SK-N-SH treated with all-trans-retinoic acid at 6 μM for 48 hours (cell line): Measurements from ENCODE around the gene CELF1.

Experiments used
- ATAC-seq: fragments of 200-7000 bp; cut with Tn5 transposase; 3 replicates; pipeline ENCODE4 v1.9.1; 2020; ENCODE audit warnings: mild to moderate bottlenecking, moderate library complexity
- ARNTL ChIP-seq: fragments of 450-650 bp; formaldehyde crosslinking; IDR thresholded peaks from 2 replicates; pipeline ENCODE4 v1.5.0; 2020; ENCODE audit warnings: low read depth, mild to moderate bottlenecking, moderate library complexity, borderline replicate concordance
- BACH2 ChIP-seq: fragments of 250-450 bp; sonication (Bioruptor Pico); IDR thresholded peaks from 2 replicates; pipeline ENCODE4 v1.9.0; 2021; ENCODE audit warnings: mild to moderate bottlenecking, borderline replicate concordance
- CSDC2 ChIP-seq: fragments of 250-450 bp; sonication (Bioruptor Pico); IDR thresholded peaks from 2 replicates; pipeline ENCODE4 v1.5.0; 2020; ENCODE audit warnings: mild to moderate bottlenecking, moderate library complexity
- ESRRG ChIP-seq: fragments of 250-450 bp; sonication (Bioruptor Pico); IDR thresholded peaks from 2 replicates; pipeline ENCODE4 v1.6.1; 2021; ENCODE audit warnings: mild to moderate bottlenecking
- GLIS3 ChIP-seq: fragments of 250-450 bp; sonication (Bioruptor Pico); IDR thresholded peaks from 2 replicates; pipeline ENCODE4 v1.5.0; 2020; ENCODE audit warnings: mild to moderate bottlenecking, moderate library complexity
- ISL1 ChIP-seq: fragments of 250-450 bp; sonication (Bioruptor Pico); IDR thresholded peaks from 2 replicates; pipeline ENCODE4 v2.1.2; 2022; ENCODE audit warnings: mild to moderate bottlenecking, moderate library complexity
- RARB ChIP-seq: fragments of 250-450 bp; sonication (Bioruptor Pico); IDR thresholded peaks from 2 replicates; pipeline ENCODE4 v1.8.0; 2021; ENCODE audit warnings: mild to moderate bottlenecking, moderate library complexity
- SNAI2 ChIP-seq: fragments of 250-450 bp; sonication (Bioruptor Pico); IDR thresholded peaks from 2 replicates; pipeline ENCODE4 v1.5.0; 2020; ENCODE audit warnings: mild to moderate bottlenecking, moderate library complexity
- TCF4 ChIP-seq: fragments of 250-450 bp; sonication (Bioruptor Pico); IDR thresholded peaks from 2 replicates; pipeline ENCODE4 v1.8.0; 2021; ENCODE audit warnings: mild to moderate bottlenecking, moderate library complexity, borderline replicate concordance
- TOX ChIP-seq: fragments of 250-450 bp; sonication (Bioruptor Pico); IDR thresholded peaks from 2 replicates; pipeline ENCODE4 v1.8.0; 2021; ENCODE audit warnings: mild to moderate bottlenecking, moderate library complexity, borderline replicate concordance
- ZC3H10 ChIP-seq: fragments of 250-450 bp; sonication (Bioruptor Pico); IDR thresholded peaks from 2 replicates; pipeline ENCODE4 v1.5.1; 2021; ENCODE audit warnings: mild to moderate bottlenecking, moderate library complexity
- ZFP3 ChIP-seq: fragments of 250-450 bp; sonication (Bioruptor Pico); IDR thresholded peaks from 2 replicates; pipeline ENCODE4 v1.5.0; 2020; ENCODE audit warnings: mild to moderate bottlenecking, moderate library complexity
- ZFP30 ChIP-seq: fragments of 450-650 bp; formaldehyde crosslinking; IDR thresholded peaks from 2 replicates; pipeline ENCODE4 v1.5.0; 2022; ENCODE audit warnings: mild to moderate bottlenecking, moderate library complexity
- ZNF70 ChIP-seq: fragments of 450-650 bp; formaldehyde crosslinking; IDR thresholded peaks from 2 replicates; pipeline ENCODE4 v1.5.0; 2020; ENCODE audit warnings: mild to moderate bottlenecking, moderate library complexity
- ZNF8 ChIP-seq: fragments of 450-650 bp; formaldehyde crosslinking; IDR thresholded peaks from 2 replicates; pipeline ENCODE4 v1.5.0; 2020; ENCODE audit warnings: mild to moderate bottlenecking, moderate library complexity
- TF ChIP-seq, protein P1 (sequence below): fragments of 250-450 bp; sonication (Bioruptor Pico); IDR thresholded peaks from 2 replicates; pipeline ENCODE4 v1.5.1; 2020; ENCODE audit warnings: low read depth, mild to moderate bottlenecking, moderate library complexity
- TF ChIP-seq, protein P2 (sequence below): fragments of 250-450 bp; sonication (Bioruptor Pico); IDR thresholded peaks from 2 replicates; pipeline ENCODE4 v1.5.0; 2020; ENCODE audit warnings: mild to moderate bottlenecking, moderate library complexity
- TF ChIP-seq, protein P3 (sequence below): fragments of 250-450 bp; sonication (Bioruptor Pico); IDR thresholded peaks from 2 replicates; pipeline ENCODE4 v1.8.0; 2021; ENCODE audit warnings: low read depth, mild to moderate bottlenecking, moderate library complexity, borderline replicate concordance
- TF ChIP-seq, protein P4 (sequence below): fragments of 250-450 bp; sonication (Bioruptor Pico); IDR thresholded peaks from 2 replicates; pipeline ENCODE4 v1.5.1; 2021; ENCODE audit warnings: mild to moderate bottlenecking, moderate library complexity

CELF1 gene

DNA sequence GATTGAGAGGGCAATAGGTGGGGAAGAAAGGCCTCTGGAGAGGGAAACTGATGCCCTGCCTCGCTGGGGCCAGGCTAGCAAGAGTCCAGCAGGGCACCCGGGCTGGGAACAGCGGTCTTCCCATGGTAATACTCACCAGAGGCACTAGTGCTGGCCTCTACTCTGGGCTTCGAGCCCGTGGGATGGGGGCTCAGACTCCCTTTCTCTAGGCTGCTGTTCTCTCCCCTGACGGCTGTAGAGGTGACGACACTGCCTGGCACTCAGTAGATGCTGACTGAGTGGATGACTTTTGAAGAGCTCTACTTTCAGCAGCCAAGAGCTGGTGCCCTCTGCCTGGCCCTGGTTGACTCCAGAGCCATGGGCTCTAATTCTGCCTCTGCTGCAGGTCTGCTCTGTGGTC, 42.1 kb upstream of the CELF1 start (continued):
- TF ChIP-seq, protein P1, sequence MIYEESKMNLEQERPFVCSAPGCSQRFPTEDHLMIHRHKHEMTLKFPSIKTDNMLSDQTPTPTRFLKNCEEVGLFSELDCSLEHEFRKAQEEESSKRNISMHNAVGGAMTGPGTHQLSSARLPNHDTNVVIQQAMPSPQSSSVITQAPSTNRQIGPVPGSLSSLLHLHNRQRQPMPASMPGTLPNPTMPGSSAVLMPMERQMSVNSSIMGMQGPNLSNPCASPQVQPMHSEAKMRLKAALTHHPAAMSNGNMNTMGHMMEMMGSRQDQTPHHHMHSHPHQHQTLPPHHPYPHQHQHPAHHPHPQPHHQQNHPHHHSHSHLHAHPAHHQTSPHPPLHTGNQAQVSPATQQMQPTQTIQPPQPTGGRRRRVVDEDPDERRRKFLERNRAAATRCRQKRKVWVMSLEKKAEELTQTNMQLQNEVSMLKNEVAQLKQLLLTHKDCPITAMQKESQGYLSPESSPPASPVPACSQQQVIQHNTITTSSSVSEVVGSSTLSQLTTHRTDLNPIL (CRISPR knock-in tag) = no peak
- TF ChIP-seq, all 23 proteins: peak for 0

DNA sequence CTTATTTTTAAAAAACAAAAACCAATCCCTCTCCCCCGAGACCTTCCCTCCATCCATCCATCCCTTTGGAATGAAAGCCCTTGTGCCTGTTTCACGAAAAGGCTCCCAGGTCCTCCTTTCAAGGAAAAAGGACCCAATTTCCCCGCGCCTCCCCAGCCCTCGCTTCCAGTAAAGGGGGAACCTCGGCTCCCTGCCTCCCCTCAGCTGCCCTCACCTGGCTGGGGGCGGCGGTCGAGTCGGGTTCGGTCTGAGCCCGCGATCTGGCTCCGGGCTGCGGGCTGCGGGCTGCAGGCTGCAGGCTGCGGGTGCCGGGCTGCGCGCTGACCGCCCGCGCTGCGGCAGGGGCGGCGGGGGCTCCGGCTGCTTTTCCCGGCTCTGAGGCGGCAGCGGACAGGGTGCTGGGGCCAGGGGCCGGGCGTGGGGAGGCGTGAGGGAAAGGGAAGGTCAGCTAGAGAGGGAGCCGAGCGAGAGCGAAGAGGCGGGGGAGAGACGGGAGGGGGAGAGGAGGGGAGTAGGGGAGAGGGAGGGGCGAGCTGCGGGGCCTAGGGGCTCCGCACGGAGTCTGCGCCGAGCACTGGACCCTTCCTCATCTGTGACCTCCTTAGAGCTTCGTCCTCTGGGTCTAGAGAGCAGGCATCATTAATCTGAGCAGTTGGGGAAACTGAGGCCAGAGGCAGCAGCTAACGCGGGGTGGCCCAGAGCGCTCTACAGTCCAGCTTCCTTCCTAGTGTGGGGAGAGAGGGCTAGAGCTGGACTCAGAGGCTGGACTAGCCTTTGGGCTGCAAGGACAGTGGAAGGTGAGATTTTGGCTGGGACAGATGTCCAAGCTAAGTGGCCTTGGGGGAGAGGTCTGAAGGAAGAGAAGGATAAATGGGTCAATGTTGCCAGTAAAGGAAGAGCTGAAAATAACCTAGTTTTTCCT, 41.3 kb upstream of the CELF1 start, which contains the start of gene C1QTNF4:
Gene C1QTNF4 (minus strand): TSS at position 478 of the 922 bp plus-strand sequence. CDS start 3,601 bp downstream, outside the sequence.
- ATAC-seq = peak; percentile 70
- TF ChIP-seq TOX (CRISPR knock-in tag) (no peak), BACH2 (CRISPR knock-in tag) (no peak), RARB (CRISPR knock-in tag) (no peak), SNAI2 (CRISPR knock-in tag) (no peak), ISL1 (no peak), ZNF70 (CRISPR knock-in tag) (no peak), GLIS3 (CRISPR knock-in tag) (no peak)
- TF ChIP-seq, all 23 proteins: peak for 0

DNA sequence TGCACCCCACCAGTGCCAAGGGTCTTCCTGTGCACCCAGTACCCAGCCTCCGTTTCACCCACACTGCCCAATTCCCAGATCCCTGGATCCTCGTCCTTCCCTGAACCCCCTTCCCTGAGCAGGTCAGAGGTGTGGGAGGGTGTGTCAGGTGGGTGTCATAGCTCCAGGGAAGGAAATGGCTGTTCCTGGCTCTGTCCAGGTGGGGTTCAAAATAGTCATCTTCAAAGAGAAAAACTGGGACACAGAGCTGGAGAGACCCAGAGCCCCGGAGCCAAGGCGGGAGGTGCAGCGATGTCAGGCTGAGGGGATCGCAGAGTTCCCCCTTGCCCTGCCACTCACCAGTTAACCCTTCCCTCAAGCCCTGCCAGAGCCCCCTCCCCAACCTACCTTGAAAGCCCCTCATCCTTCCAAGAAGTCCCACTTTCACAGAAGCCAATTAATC, 40.6 kb upstream of the CELF1 start:
- peak; percentile 9; the same call in 1 of the 3 replicates for ATAC-seq
- TF ChIP-seq ESRRG (CRISPR knock-in tag) (no peak), CSDC2 (CRISPR knock-in tag) (no peak), ZC3H10 (CRISPR knock-in tag) (no peak), SNAI2 (CRISPR knock-in tag) (no peak), TCF4 (CRISPR knock-in tag) (no peak), TOX (CRISPR knock-in tag) (no peak), ARNTL (CRISPR knock-in tag) (no peak), ZFP3 (CRISPR knock-in tag) (no peak), ZNF8 (CRISPR knock-in tag) (no peak), ISL1 (no peak), GLIS3 (CRISPR knock-in tag) (no peak), RARB (CRISPR knock-in tag) (no peak), ZFP30 (no peak), ZNF70 (CRISPR knock-in tag) (no peak)
- TF ChIP-seq, protein P2, sequence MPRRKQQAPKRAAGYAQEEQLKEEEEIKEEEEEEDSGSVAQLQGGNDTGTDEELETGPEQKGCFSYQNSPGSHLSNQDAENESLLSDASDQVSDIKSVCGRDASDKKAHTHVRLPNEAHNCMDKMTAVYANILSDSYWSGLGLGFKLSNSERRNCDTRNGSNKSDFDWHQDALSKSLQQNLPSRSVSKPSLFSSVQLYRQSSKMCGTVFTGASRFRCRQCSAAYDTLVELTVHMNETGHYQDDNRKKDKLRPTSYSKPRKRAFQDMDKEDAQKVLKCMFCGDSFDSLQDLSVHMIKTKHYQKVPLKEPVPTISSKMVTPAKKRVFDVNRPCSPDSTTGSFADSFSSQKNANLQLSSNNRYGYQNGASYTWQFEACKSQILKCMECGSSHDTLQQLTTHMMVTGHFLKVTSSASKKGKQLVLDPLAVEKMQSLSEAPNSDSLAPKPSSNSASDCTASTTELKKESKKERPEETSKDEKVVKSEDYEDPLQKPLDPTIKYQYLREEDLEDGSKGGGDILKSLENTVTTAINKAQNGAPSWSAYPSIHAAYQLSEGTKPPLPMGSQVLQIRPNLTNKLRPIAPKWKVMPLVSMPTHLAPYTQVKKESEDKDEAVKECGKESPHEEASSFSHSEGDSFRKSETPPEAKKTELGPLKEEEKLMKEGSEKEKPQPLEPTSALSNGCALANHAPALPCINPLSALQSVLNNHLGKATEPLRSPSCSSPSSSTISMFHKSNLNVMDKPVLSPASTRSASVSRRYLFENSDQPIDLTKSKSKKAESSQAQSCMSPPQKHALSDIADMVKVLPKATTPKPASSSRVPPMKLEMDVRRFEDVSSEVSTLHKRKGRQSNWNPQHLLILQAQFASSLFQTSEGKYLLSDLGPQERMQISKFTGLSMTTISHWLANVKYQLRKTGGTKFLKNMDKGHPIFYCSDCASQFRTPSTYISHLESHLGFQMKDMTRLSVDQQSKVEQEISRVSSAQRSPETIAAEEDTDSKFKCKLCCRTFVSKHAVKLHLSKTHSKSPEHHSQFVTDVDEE = no peak
- TF ChIP-seq, protein P3, sequence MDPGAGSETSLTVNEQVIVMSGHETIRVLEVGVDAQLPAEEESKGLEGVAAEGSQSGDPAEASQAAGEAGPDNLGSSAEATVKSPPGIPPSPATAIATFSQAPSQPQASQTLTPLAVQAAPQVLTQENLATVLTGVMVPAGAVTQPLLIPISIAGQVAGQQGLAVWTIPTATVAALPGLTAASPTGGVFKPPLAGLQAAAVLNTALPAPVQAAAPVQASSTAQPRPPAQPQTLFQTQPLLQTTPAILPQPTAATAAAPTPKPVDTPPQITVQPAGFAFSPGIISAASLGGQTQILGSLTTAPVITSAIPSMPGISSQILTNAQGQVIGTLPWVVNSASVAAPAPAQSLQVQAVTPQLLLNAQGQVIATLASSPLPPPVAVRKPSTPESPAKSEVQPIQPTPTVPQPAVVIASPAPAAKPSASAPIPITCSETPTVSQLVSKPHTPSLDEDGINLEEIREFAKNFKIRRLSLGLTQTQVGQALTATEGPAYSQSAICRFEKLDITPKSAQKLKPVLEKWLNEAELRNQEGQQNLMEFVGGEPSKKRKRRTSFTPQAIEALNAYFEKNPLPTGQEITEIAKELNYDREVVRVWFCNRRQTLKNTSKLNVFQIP (CRISPR knock-in tag) = no peak
- TF ChIP-seq, protein P4, sequence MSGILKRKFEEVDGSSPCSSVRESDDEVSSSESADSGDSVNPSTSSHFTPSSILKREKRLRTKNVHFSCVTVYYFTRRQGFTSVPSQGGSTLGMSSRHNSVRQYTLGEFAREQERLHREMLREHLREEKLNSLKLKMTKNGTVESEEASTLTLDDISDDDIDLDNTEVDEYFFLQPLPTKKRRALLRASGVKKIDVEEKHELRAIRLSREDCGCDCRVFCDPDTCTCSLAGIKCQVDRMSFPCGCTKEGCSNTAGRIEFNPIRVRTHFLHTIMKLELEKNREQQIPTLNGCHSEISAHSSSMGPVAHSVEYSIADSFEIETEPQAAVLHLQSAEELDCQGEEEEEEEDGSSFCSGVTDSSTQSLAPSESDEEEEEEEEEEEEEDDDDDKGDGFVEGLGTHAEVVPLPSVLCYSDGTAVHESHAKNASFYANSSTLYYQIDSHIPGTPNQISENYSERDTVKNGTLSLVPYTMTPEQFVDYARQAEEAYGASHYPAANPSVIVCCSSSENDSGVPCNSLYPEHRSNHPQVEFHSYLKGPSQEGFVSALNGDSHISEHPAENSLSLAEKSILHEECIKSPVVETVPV (CRISPR knock-in tag) = no peak
- TF ChIP-seq, protein P1 (CRISPR knock-in tag) = no peak
